ENCODE measurements around the gene SDK1.

Gene SDK1

DNA sequence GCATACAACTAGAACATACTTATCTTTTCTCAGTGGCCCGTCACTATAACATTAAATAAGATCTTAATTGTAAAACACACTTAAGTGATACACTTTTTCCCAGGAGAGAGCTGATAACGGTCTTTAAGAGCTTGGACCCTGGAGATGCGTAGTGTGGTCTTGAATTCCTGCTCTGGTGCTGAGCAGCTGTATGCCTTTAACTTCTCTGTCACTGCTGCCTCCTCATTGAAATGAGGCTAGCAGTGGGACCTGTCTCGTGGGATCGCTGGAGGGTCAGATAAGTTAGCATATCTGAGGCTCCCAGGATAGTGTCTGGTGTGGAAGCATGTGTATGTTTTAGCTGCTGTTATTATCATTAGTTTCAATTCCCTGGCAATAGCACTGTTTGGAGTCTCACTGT, 194.9 kb downstream of the SDK1 start:
- H3F3A ChIP-seq (ENCODE audit: control insufficient read depth, insufficient read depth), result no peaks in the 10 kb centered on the region
- no peak for TF ChIP-seq EZH2phosphoT487 (IDR thresholded peaks at IDR 0.05; ENCODE audit: borderline replicate concordance, low read length)
- TF ChIP-seq, protein P1, sequence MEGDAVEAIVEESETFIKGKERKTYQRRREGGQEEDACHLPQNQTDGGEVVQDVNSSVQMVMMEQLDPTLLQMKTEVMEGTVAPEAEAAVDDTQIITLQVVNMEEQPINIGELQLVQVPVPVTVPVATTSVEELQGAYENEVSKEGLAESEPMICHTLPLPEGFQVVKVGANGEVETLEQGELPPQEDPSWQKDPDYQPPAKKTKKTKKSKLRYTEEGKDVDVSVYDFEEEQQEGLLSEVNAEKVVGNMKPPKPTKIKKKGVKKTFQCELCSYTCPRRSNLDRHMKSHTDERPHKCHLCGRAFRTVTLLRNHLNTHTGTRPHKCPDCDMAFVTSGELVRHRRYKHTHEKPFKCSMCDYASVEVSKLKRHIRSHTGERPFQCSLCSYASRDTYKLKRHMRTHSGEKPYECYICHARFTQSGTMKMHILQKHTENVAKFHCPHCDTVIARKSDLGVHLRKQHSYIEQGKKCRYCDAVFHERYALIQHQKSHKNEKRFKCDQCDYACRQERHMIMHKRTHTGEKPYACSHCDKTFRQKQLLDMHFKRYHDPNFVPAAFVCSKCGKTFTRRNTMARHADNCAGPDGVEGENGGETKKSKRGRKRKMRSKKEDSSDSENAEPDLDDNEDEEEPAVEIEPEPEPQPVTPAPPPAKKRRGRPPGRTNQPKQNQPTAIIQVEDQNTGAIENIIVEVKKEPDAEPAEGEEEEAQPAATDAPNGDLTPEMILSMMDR (IDR thresholded peaks at IDR 0.05; ENCODE audit: low read depth, low read length, poor library complexity, severe bottlenecking), result no peak
- H3K4me2 ChIP-seq (ENCODE audit: low read length), result no peak overlapping the region
- no peaks in the 10 kb centered on the region for H3K4me1 ChIP-seq (ENCODE audit: control insufficient read depth, low read length)
- no peak overlapping the region for H3K27ac ChIP-seq (ENCODE audit: low read depth, low read length)
- no peak overlapping the region for H3K4me3 ChIP-seq (ENCODE audit: low read length)
- H4K20me1 ChIP-seq (ENCODE audit: control insufficient read depth, insufficient read depth, low read depth, low read length), result no peaks in the 10 kb centered on the region
- no peaks in the 10 kb centered on the region for H3K36me3 ChIP-seq (ENCODE audit: control insufficient read depth, low read length)
- H3K9me3 ChIP-seq (ENCODE audit: control insufficient read depth, insufficient read depth, low read length), result no peaks in the 10 kb centered on the region
- H3K27me3 ChIP-seq (ENCODE audit: control insufficient read depth, low read length), result 0 out of 2 replicates have a peak, but pooled peaks cover 8% of the 10 kb centered on the region
- H3K9me2 ChIP-seq (replicated peaks; ENCODE audit: control insufficient read depth, low read length), result no peaks in the 10 kb centered on the region
- no peaks in the 10 kb centered on the region for H3K79me2 ChIP-seq (ENCODE audit: control insufficient read depth, low read length)

DNA sequence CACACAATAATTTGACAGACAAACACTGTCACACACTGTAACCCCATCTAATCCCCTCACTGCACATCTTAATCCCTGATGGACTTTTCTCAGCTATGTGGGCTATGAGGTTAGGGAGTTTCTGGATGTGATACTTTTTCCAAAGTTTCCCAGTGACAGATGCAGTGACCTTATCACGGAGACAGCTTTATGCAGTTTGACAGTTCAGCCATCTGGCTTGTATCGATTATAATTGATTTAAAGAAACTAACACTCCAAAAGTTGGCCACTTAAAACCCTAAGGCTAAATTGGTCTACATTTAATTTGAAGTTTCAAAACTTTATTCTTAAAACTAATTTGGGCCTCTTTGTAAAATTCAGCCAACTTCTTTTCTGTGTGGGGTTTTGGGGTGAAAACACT, 196.7 kb downstream of the SDK1 start:
- H3K36me3 ChIP-seq (ENCODE audit: control insufficient read depth, low read length), result no peaks in the 10 kb centered on the region
- TF ChIP-seq EZH2phosphoT487 (IDR thresholded peaks at IDR 0.05; ENCODE audit: borderline replicate concordance, low read length), result no peak
- TF ChIP-seq, protein P1 (IDR thresholded peaks at IDR 0.05; ENCODE audit: low read depth, low read length, poor library complexity, severe bottlenecking), result no peak
- no peaks in the 10 kb centered on the region for H3F3A ChIP-seq (ENCODE audit: control insufficient read depth, insufficient read depth)
- no peaks in the 10 kb centered on the region for H3K4me1 ChIP-seq (ENCODE audit: control insufficient read depth, low read length)
- H3K27me3 ChIP-seq (ENCODE audit: control insufficient read depth, low read length), result 0 out of 2 replicates have a peak, but pooled peaks cover 8% of the 10 kb centered on the region
- no peak overlapping the region for H3K4me2 ChIP-seq (ENCODE audit: low read length)
- no peaks in the 10 kb centered on the region for H3K9me3 ChIP-seq (ENCODE audit: control insufficient read depth, insufficient read depth, low read length)
- no peak overlapping the region for H3K4me3 ChIP-seq (ENCODE audit: low read length)
- no peak overlapping the region for H3K27ac ChIP-seq (ENCODE audit: low read depth, low read length)
- H4K20me1 ChIP-seq (ENCODE audit: control insufficient read depth, insufficient read depth, low read depth, low read length), result no peaks in the 10 kb centered on the region
- no peaks in the 10 kb centered on the region for H3K9me2 ChIP-seq (replicated peaks; ENCODE audit: control insufficient read depth, low read length)
- H3K79me2 ChIP-seq (ENCODE audit: control insufficient read depth, low read length), result no peaks in the 10 kb centered on the region

DNA sequence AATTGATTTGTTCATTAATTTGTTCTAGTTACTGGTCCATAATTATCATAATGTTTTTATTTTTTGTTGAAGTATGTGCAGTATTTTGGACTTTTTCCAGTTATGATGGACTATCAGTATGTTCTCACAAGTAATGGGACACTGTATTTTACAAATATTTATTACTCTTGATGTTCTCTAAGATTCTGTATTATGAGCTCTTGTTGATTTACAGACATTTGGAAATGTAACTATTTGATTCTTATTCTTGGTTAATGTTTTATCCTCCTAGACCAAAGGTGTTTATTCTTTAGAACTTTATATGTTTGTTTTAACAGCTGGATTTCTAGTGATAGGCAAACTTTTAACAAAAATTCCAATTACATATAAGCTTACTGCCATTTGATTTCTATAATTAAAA, 200.6 kb downstream of the SDK1 start:
- Histone ChIP-seq H3K27ac (ENCODE audit: low read depth, low read length) (no peak overlapping the region), H3K27me3 (ENCODE audit: control insufficient read depth, low read length) (0 out of 2 replicates have a peak, but pooled peaks cover 8% of the 10 kb centered on the region), H3K79me2 (ENCODE audit: control insufficient read depth, low read length) (no peaks in the 10 kb centered on the region), H3F3A (ENCODE audit: control insufficient read depth, insufficient read depth) (no peaks in the 10 kb centered on the region), H3K9me2 (replicated peaks; ENCODE audit: control insufficient read depth, low read length) (no peaks in the 10 kb centered on the region), H3K36me3 (ENCODE audit: control insufficient read depth, low read length) (no peaks in the 10 kb centered on the region), H3K4me3 (ENCODE audit: low read length) (no peak overlapping the region), H3K4me1 (ENCODE audit: control insufficient read depth, low read length) (no peaks in the 10 kb centered on the region), H3K9me3 (ENCODE audit: control insufficient read depth, insufficient read depth, low read length) (no peaks in the 10 kb centered on the region), H3K4me2 (ENCODE audit: low read length) (no peak overlapping the region), H4K20me1 (ENCODE audit: control insufficient read depth, insufficient read depth, low read depth, low read length) (no peaks in the 10 kb centered on the region)
- TF ChIP-seq EZH2phosphoT487 (IDR thresholded peaks at IDR 0.05; ENCODE audit: borderline replicate concordance, low read length), result no peak
- TF ChIP-seq, protein P1 (IDR thresholded peaks at IDR 0.05; ENCODE audit: low read depth, low read length, poor library complexity, severe bottlenecking), result no peak

Measured in DOHH2 (cell line).